ENCODE results near the gene VPS26B.
"Not testable (repeated sequence)": the region's sequence is repeated elsewhere in the genome, so short reads cannot be mapped to it uniquely, and the experiment has no call there.

VPS26B gene

GRCh38 chr11:134260983-134261382 lies 36.5 kb downstream of the VPS26B start:
- no peak for DNase-seq

- DNase-seq: no peak
These were observed 37.4 kb downstream of the VPS26B start for GRCh38 chr11:134261626-134262488.

- no peak for DNase-seq
These were observed 40.7 kb downstream of the VPS26B start for GRCh38 chr11:134264966-134265764.

- DNase-seq: no peak
These were observed 42.0 kb downstream of the VPS26B start for GRCh38 chr11:134266440-134266839.

GRCh38 chr11:134266841-134267251 lies 42.4 kb downstream of the VPS26B start:
- no peak for DNase-seq

- DNase-seq: no peak
These were observed 43.0 kb downstream of the VPS26B start for GRCh38 chr11:134267461-134267860.

- no peak for DNase-seq
These were observed 43.5 kb downstream of the VPS26B start for GRCh38 chr11:134267966-134268365.

- DNase-seq: no peak
These were observed 45.8 kb downstream of the VPS26B start for GRCh38 chr11:134270250-134270714.

GRCh38 chr11:134271978-134272377 lies 47.5 kb downstream of the VPS26B start:
- DNase-seq: no peak

GRCh38 chr11:134272381-134273316 lies 48.2 kb downstream of the VPS26B start:
- DNase-seq: no peak

- DNase-seq: no peak
These were observed 48.8 kb downstream of the VPS26B start for GRCh38 chr11:134273317-134273712.

- DNase-seq: no peak
These were observed 50.7 kb downstream of the VPS26B start for GRCh38 chr11:134275188-134275533.

- DNase-seq: no peak
These were observed 51.3 kb downstream of the VPS26B start, which contains the start of gene GLB1L3 for GRCh38 chr11:134275534-134276395. GLB1L3 (plus strand) TSS chr11:134276379; CDS start chr11:134276741, 362 bp downstream.

GRCh38 chr11:134276396-134277182 lies 52.1 kb downstream of the VPS26B start:
- no peak for DNase-seq

GRCh38 chr11:134277183-134278001 lies 52.9 kb downstream of the VPS26B start:
- no peak for DNase-seq

GRCh38 chr11:134278356-134278755 lies 53.9 kb downstream of the VPS26B start:
- no peak for DNase-seq

- not testable (repeated sequence) for DNase-seq
These were observed 57.2 kb downstream of the VPS26B start for GRCh38 chr11:134281635-134282034.

GRCh38 chr11:134282121-134283045 lies 57.9 kb downstream of the VPS26B start:
- DNase-seq: no peak
